ENCODE data around the gene RAB40B. TPM values are rescaled to one million over a fixed set of nuclear protein-coding genes. Genes with fewer than 3 reads are reported as not detected.

RAB40B gene
- total and polyA plus RNA-seq, 2 of the 4 experiments (the other 2 are of a cell fraction) = 14.9 to 20.0 TPM

DNA sequence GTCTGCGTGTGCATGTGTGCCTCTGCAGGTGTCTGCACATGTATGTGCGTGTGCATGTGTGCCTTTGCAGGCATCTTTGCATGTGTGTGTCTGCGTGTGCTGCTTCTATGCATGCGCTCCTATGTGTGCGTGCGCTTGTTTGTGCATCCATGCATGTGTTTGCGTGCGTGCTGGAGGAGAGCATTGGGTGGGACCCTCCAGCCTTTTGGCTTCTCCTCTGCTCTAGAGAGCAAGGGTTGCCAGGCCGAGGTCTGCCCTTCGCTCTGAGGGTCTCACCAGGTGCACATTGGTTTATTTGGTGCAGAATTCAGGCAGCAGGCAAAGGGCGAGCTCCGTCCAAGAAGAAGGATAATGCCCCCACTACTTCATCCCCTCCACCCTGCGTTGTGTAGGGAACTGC is 1.1 kb upstream of the RAB40B start:
- POLR2A ChIA-PET (ENCODE audit: unreplicated experiment) = no interaction called here
- in situ Hi-C loops (cut with MboI; ENCODE audit: low sequenced_read_pairs) = no loop called here

More for the DNA sequence above, 1.1 kb upstream of the RAB40B start:
- H3K4me2 ChIP-seq (ENCODE audit: low read depth, low read length) = peak overlapping the region; percentile 91
- no peaks in the 10 kb centered on the region for H3K36me3 ChIP-seq (ENCODE audit: control insufficient read depth, insufficient read depth, low read length)
- H2BK5ac ChIP-seq (ENCODE audit: low read depth, low read length, poor library complexity, severe bottlenecking) = no peak overlapping the region
- no peak overlapping the region for H4K5ac ChIP-seq (ENCODE audit: low read depth, low read length)
- no peak for TF ChIP-seq MAZ (IDR thresholded peaks at IDR 0.05; ENCODE audit: borderline replicate concordance, low read depth, low read length)
- no peak overlapping the region for H3K4ac ChIP-seq (ENCODE audit: low read depth, low read length)
- H3K9ac ChIP-seq (ENCODE audit: low read depth, low read length) = no peak overlapping the region
- DNase-seq = no peak
- H3K56ac ChIP-seq (ENCODE audit: extremely low read depth, insufficient read depth, low read length) = no peak overlapping the region
- H2AFZ ChIP-seq (replicated peaks; ENCODE audit: low read length, poor library complexity) = no peak overlapping the region
- H3K27me3 ChIP-seq (ENCODE audit: control insufficient read depth, insufficient read depth, low read length) = peaks cover 4% of the 10 kb centered on the region; the same call in 1 of the 2 replicates
- H4K8ac ChIP-seq (ENCODE audit: low read depth in 2 of 2, low read length in 2 of 2) = no peak overlapping the region
- H3K18ac ChIP-seq (ENCODE audit: low read depth, low read length) = no peak overlapping the region
- peaks cover 6% of the 10 kb centered on the region; the same call in 1 of the 2 replicates for H3K4me1 ChIP-seq (ENCODE audit: control insufficient read depth, insufficient read depth, low read length)
- H3K23ac ChIP-seq (ENCODE audit: low read depth, low read length) = peak overlapping the region; percentile 80; the same call in 1 of the 2 replicates
- H2BK120ac ChIP-seq (ENCODE audit: low read depth, low read length) = no peak overlapping the region
- no peak overlapping the region for H2AK5ac ChIP-seq (ENCODE audit: low read depth, low read length)
- no peak overlapping the region for H2BK15ac ChIP-seq (ENCODE audit: low read depth, low read length)
- intact Hi-C loops (cut with micrococcal nuclease) = loop anchor here (2.0 kb wide), 1 partner anchor 53 kb away; the partner anchor contains the start of gene TBCD
- H3K27ac ChIP-seq (ENCODE audit: insufficient read depth, low read length) = no peak overlapping the region
- peaks cover 1% of the 10 kb centered on the region; the same call in 1 of the 2 replicates for H3K9me3 ChIP-seq (ENCODE audit: control insufficient read depth, insufficient read depth, low read length)
- H2BK20ac ChIP-seq (ENCODE audit: low read depth, low read length) = no peak overlapping the region
- H4K20me1 ChIP-seq (ENCODE audit: insufficient read depth, low read length) = no peaks in the 10 kb centered on the region
- no peak overlapping the region for H2AK9ac ChIP-seq (replicated peaks; ENCODE audit: low read depth, low read length, poor library complexity)
- peaks cover 5% of the 10 kb centered on the region for H3K9me1 ChIP-seq (ENCODE audit: insufficient read depth, low read length)
- 83% methylated on average over 7 of the region's 13 CpGs; no CpG with 5 or more reads in 1 of the 2 experiments for WGBS, 2 experiments (ENCODE audit: extremely low coverage in 2 of 2, insufficient read length in 1 of 2)
- BruUV-seq (replicated peaks) = no TSS peak
- peaks cover 0 to 1% of the 10 kb centered on the region in 2 experiments; a peak in 2 of 4 replicates for H3K79me1 ChIP-seq (ENCODE audit: low read depth in 1 of 2, low read length in 2 of 2)
- no peak overlapping the region for H3K4me3 ChIP-seq (ENCODE audit: insufficient read depth, low read depth, low read length)
- dilution Hi-C loops (cut with HindIII; ENCODE audit: low sequenced_read_pairs, unreplicated experiment) = no loop called here
- H3K14ac ChIP-seq (replicated peaks; ENCODE audit: low read depth, low read length) = no peak overlapping the region
- ATAC-seq (ENCODE audit: low read depth) = no peak
- H4K91ac ChIP-seq (ENCODE audit: insufficient read depth, low read depth, low read length) = no peak overlapping the region
- CTCF ChIA-PET = no interaction called here
